Activated naive CD4-positive, alpha-beta T cell treated with anti-CD3 and anti-CD28 coated beads, Interleukin-2, amount 10 ng/mL, durations not matched to agents 7 days and 5 days (primary cell): ENCODE results near the gene SMIM32.

Experiments
- CTCF ChIA-PET: fragments of 350-600 bp; sonication (Branson Sonifier 250); formaldehyde crosslinking; loops from one replicate; lab custom pipeline; 2021; ENCODE audit warnings: antibody characterized with exemption; lab: Charles Lee
- DNase-seq: peaks from one replicate; pipeline ENCODE4 v3.0.0-alpha.2; 2020
- H3K27ac Mint-ChIP-seq: one replicate; pipeline ENCODE4 v1.8.0; 2021; ENCODE audit warnings: mild to moderate bottlenecking, moderate library complexity, mixed read lengths
- H3K27me3 Mint-ChIP-seq: one replicate; pipeline ENCODE4 v1.8.0; 2021; ENCODE audit warnings: mild to moderate bottlenecking, mixed read lengths
- H3K36me3 Mint-ChIP-seq: one replicate; pipeline ENCODE4 v1.8.0; 2021; ENCODE audit warnings: mixed read lengths
- H3K4me1 Mint-ChIP-seq: one replicate; pipeline ENCODE4 v1.8.0; 2021; ENCODE audit warnings: mixed read lengths
- H3K4me3 Mint-ChIP-seq: one replicate; pipeline ENCODE4 v1.8.0; 2021; ENCODE audit warnings: mild to moderate bottlenecking, moderate library complexity, mixed read lengths
- H3K9me3 Mint-ChIP-seq: one replicate; pipeline ENCODE4 v1.8.0; 2021; ENCODE audit warnings: mixed read lengths

SMIM32 gene

DNA sequence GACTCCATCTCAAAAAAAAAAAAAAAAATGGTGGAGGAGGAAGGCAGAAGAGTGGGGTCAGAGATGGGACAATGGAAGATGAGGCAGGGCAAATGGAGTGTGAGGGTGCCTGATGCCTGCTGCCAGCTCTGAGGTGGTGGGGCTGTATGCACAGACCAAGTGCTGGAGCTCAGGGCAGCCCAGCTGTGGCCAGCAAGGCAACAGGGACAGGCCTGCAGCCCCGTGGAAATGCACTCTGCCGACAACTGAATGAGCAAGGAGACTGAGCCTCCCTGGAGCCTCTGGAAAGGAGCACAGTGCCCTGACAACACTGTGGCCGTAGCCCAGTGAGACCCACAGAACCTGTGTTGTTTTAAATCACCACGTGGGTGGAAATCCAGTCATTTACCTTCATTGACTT is 22.9 kb upstream of the SMIM32 start:
- peaks cover 7% of the 10 kb centered on the region for H3K9me3 Mint-ChIP-seq
- H3K27me3 Mint-ChIP-seq: no peaks in the 10 kb centered on the region
- no peaks in the 10 kb centered on the region for H3K36me3 Mint-ChIP-seq
- DNase-seq: no peak
- no peak overlapping the region for H3K4me3 Mint-ChIP-seq
- no peaks in the 10 kb centered on the region for H3K4me1 Mint-ChIP-seq
- CTCF ChIA-PET: no interaction called here
- no peak overlapping the region for H3K27ac Mint-ChIP-seq

DNA sequence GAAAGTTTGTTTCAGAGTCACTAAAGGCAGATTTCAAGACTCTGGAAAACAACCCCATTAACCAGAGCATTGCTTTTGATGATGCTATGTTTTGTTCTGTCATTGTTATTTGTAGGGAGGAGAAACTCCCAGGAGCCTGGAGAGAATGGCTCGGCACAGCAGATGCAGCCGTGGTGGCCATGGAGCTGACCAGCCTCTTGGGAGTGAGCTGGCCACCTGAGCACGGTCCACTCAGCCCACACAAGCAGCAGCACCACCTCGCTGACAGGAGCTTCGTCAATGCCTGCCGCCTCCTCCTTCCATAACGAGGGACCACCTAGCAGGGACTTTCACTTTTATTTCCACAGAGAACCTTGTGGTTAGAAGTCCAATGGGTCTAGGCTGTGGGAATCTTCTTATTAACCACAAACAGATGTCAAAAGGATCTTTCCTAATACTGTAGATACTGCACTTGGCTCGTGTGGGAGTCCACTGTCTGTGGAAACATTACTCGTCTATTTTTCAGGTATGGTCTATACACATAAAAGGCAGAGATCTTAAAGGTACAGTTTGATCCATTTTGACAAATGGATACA is 21.0 kb upstream of the SMIM32 start:
- H3K27me3 Mint-ChIP-seq: no peaks in the 10 kb centered on the region

DNA sequence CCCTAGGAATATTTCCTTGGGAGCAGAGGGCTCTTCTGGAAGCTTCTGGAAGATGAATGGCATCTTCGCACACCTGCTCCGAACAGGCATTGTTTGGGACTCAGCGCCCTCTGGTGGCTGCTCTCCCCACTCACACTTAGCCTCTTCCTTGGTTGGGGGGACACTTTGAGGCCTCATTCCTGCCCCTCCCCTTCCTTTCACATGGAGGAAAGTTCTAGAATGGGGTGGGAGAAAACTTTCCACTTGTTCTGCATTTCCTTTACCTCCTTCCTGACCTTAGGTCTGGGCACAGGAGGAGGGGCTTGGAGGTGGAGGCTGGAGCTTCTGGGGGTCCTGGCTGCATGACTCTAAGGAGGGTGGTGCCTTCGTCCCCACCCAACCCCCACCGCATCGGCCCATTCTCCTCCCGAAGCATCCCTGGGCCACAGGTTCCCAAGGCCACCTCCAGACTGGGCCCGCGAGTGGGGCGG is 19.3 kb upstream of the SMIM32 start:
- H3K27ac Mint-ChIP-seq: no peak overlapping the region
- H3K4me1 Mint-ChIP-seq: no peaks in the 10 kb centered on the region
- H3K4me3 Mint-ChIP-seq: no peak overlapping the region
- H3K9me3 Mint-ChIP-seq: no peaks in the 10 kb centered on the region
- DNase-seq: peak; percentile 56
- H3K27me3 Mint-ChIP-seq: no peaks in the 10 kb centered on the region
- no peaks in the 10 kb centered on the region for H3K36me3 Mint-ChIP-seq
- CTCF ChIA-PET: interaction anchor here (1.0 to 2.4 kb wide), 11 partner anchors 8 to 324 kb away, joined by 3 to 7 read pairs (median 4); partner anchors contain the start of gene SMAD5

More for the DNA sequence above, 21.0 kb upstream of the SMIM32 start:
- no peak for DNase-seq
- H3K4me1 Mint-ChIP-seq: no peaks in the 10 kb centered on the region
- H3K36me3 Mint-ChIP-seq: no peaks in the 10 kb centered on the region
- no peak overlapping the region for H3K4me3 Mint-ChIP-seq
- H3K9me3 Mint-ChIP-seq: peaks cover under 1% of the 10 kb centered on the region
- CTCF ChIA-PET: interaction anchor here (0.6 to 2.4 kb wide), 2 partner anchors 24 to 779 kb away, joined by 3 to 6 read pairs; no protein-coding TSS in a partner anchor
- H3K27ac Mint-ChIP-seq: no peak overlapping the region

DNA sequence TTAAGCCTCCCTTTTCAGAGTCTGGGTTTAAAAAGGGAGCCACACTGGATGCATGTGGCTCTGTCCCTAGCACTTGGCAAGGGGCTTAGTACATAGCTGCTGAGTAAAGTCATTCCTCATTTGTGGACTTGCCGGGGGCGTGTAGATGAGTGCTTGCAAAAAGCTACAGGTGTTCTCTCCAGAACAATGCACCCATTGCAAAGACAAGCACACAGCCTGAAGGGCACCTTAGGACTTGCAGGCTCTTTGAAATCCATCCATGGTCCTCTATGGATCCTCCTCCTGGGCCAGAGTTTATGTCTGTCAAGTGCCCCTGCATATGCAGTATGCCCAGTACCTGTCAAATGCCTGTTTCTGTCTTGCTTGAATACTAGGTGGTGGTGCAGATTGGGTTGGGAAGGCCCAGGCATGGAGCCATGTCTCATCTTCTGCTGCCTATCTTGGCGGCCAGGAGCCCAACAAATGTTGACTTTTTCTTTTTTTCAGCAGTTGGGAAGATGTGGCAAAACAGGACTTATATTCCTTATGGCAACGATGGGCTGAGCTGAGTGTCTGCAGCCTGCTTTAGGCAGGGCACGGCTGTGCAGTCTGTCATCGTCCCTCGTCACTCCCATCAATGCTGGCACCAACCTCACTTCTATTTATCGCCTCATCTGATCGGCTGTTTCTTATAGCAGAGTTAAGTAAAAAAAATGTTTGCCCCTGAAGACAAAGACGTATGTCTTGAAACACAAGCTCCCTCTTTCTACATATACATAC is 18.5 kb upstream of the SMIM32 start:
- CTCF ChIA-PET: interaction anchor here (1.1 to 2.4 kb wide), 8 partner anchors 7 to 323 kb away, joined by 3 to 7 read pairs (median 4); partner anchors contain the start of gene SMAD5
- no peak for DNase-seq
- Mint-ChIP-seq H3K4me3 (no peak overlapping the region), H3K4me1 (no peaks in the 10 kb centered on the region), H3K27ac (no peak overlapping the region), H3K27me3 (no peaks in the 10 kb centered on the region), H3K36me3 (no peaks in the 10 kb centered on the region), H3K9me3 (no peaks in the 10 kb centered on the region)

DNA sequence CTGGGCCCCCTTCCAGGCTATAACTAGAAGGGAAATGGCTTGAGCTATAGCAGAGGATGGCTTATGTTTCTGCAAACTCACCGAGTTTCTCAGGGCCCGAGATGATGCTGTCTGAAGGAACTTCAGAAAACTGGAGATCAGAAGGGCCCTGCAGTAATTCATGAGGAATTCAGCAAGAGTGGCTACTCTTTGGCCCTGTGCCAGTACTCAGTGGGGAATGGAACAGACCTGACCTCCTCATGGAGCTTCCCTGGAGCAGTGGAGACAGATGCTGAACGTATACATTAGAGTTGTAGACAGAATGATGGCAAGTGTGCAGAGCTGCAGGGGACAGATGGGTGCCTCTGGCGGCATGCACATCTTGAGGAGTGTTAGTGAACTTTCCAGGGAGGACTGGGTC is 17.3 kb upstream of the SMIM32 start:
- Mint-ChIP-seq H3K4me3 (no peak overlapping the region), H3K27me3 (no peaks in the 10 kb centered on the region), H3K4me1 (no peaks in the 10 kb centered on the region), H3K27ac (no peak overlapping the region), H3K36me3 (no peaks in the 10 kb centered on the region), H3K9me3 (no peaks in the 10 kb centered on the region)
- DNase-seq: no peak
- CTCF ChIA-PET: no interaction called here

DNA sequence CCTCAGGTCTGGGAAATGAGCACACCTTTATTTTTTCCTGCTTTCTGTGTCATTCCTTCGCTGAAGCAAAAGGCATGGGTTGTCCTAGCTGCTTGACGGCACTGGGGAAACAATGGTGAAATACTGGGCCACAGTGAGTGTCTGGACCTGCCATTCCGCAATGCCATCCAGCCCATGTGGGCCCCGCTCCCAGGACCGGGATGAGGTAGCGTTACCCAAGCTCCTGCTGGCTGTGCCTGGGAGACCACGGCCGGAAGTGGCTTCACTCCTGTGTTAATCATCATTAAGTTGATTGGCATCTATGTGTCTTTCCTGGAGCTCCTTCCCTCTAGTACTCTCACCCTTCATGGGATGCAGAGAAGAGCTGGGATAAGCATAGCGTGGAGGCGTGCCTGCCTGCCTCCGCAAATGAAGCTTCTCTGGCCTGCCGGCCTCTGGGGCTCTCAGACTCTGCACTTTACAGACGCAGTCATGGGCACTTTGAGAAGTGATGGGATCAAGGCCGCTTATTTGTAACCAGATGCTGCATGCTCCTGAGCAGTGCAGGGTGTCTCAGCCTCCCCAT is 16.5 kb upstream of the SMIM32 start:
- Mint-ChIP-seq H3K27me3 (no peaks in the 10 kb centered on the region), H3K27ac (no peak overlapping the region), H3K36me3 (no peaks in the 10 kb centered on the region), H3K4me3 (no peak overlapping the region), H3K4me1 (no peaks in the 10 kb centered on the region), H3K9me3 (no peaks in the 10 kb centered on the region)
- no peak for DNase-seq
- CTCF ChIA-PET: no interaction called here

DNA sequence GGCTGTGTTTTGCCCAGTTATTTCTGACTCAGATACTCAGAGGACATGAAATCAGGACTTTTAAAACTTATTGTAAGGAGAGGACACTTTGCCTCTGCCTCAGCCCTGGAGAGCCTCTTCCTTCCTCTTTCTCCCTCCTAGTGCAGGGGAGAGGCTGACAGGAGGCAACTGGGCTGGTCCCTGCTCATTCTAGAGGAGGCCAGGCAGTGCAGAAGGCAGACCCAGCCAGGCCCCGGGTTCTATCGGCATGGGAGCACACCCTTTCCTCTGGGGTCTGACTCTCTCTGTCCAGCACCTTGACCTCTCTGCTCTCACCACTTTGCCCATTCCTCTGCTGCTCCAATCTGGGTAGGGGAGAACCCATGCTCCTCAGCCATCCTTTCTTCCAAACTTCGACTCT is 16.0 kb upstream of the SMIM32 start:
- CTCF ChIA-PET: no interaction called here
- Mint-ChIP-seq H3K27me3 (peaks cover 3% of the 10 kb centered on the region), H3K9me3 (no peaks in the 10 kb centered on the region), H3K27ac (no peak overlapping the region), H3K36me3 (no peaks in the 10 kb centered on the region), H3K4me3 (no peak overlapping the region), H3K4me1 (no peaks in the 10 kb centered on the region)
- no peak for DNase-seq

DNA sequence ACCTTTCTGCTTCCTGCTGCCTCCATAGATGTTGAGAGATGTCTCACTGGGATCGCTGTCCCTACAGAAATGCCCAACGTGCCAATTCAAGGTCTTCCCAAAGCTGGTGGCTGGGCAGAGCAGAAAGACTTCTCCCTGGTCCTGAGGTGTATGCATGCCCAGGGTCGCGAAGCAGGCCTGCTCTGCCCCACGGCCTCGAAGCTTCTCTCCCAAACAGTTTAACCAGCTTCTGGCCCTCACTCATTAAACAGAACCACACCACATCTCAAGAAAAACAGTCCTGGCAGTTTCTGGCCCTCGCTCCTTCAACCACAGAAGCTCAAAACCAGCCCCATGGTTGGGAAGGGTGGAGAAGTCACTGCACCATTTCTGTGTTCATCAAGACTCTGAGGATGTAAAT is 14.7 kb upstream of the SMIM32 start:
- no peaks in the 10 kb centered on the region for H3K36me3 Mint-ChIP-seq
- CTCF ChIA-PET: no interaction called here
- H3K4me3 Mint-ChIP-seq: no peak overlapping the region
- no peaks in the 10 kb centered on the region for H3K4me1 Mint-ChIP-seq
- no peak overlapping the region for H3K27ac Mint-ChIP-seq
- peaks cover 6% of the 10 kb centered on the region for H3K27me3 Mint-ChIP-seq
- H3K9me3 Mint-ChIP-seq: no peaks in the 10 kb centered on the region
- DNase-seq: no peak

DNA sequence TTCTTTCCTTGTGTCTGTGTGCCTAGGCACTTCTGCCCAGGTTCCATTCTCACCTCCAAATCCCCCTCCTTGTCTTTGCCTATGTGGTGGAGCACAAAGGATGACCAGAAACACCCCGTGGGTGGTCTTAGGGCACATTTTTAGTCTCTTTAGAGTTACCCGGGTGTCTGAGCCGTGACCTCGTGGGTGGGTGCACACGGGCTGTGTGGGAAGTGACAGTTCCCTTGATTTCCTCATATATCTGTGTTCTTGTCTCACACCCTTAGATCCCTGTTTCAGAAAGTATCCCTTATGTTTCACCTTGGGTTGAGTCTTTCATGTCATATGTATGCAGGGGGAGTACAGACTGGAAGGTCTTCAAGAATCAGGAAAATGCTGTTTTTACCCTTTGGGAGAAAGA is 13.4 kb upstream of the SMIM32 start:
- Mint-ChIP-seq H3K27me3 (peaks cover 8% of the 10 kb centered on the region), H3K36me3 (no peaks in the 10 kb centered on the region), H3K9me3 (no peaks in the 10 kb centered on the region), H3K4me1 (no peaks in the 10 kb centered on the region), H3K4me3 (no peak overlapping the region), H3K27ac (no peak overlapping the region)
- no peak for DNase-seq
- CTCF ChIA-PET: no interaction called here

DNA sequence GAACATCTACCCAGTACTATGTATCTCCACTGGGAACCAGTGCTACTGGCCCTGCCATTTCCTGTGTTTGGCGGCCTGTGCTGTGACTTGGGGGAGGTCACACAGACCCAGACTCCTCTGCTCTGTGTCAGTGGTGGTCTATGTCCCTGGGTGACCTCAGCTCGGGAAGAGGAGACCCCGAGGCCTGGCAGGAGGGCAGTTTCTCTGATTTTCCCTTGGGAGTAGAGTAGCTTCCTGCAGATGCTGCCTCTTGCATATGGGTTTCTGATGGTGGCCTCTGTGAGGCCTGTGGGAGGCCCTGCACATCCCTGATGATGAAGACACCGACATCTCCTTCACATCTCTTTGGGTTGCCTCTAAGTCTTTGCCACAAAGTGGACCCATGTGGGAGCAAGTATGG is 13.0 kb upstream of the SMIM32 start:
- no peak for DNase-seq
- CTCF ChIA-PET: no interaction called here
- Mint-ChIP-seq H3K27ac (no peak overlapping the region), H3K36me3 (no peaks in the 10 kb centered on the region), H3K4me3 (no peak overlapping the region), H3K9me3 (no peaks in the 10 kb centered on the region), H3K4me1 (no peaks in the 10 kb centered on the region), H3K27me3 (peaks cover 8% of the 10 kb centered on the region)

DNA sequence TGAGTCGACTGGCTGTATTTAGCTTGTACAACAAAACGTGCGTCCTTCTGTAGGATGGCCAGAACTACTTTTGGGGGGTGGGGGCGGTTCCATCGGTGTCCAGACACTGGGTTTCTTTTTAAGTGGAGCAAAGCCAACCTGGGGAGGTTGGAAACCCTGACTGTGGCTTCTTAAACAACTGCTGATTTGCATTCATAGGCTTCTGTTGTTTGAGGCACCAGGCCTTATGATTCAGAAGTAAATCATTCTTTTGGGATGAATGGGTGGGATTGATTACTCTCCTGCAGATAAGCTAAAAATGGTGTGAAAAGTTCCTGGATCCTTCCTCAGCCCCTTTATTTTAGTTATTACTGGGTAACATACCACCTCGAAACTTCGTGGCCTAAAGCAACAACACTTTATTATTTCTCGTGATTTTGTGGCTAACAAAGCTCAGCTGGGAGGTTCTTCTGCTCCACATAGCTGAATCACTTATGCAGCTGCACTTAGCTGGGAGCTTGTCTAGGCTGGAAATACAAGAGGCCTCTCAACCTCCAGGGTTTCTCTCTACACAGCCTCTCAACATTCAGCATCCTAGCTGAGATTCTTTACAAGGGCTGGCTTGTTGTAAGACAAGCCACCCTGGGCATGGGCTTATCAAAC is 12.2 kb upstream of the SMIM32 start:
- peaks cover 9% of the 10 kb centered on the region for H3K27me3 Mint-ChIP-seq
- CTCF ChIA-PET: no interaction called here
- H3K27ac Mint-ChIP-seq: no peak overlapping the region
- H3K36me3 Mint-ChIP-seq: no peaks in the 10 kb centered on the region
- no peak for DNase-seq
- H3K4me3 Mint-ChIP-seq: no peak overlapping the region
- no peaks in the 10 kb centered on the region for H3K9me3 Mint-ChIP-seq
- no peaks in the 10 kb centered on the region for H3K4me1 Mint-ChIP-seq

DNA sequence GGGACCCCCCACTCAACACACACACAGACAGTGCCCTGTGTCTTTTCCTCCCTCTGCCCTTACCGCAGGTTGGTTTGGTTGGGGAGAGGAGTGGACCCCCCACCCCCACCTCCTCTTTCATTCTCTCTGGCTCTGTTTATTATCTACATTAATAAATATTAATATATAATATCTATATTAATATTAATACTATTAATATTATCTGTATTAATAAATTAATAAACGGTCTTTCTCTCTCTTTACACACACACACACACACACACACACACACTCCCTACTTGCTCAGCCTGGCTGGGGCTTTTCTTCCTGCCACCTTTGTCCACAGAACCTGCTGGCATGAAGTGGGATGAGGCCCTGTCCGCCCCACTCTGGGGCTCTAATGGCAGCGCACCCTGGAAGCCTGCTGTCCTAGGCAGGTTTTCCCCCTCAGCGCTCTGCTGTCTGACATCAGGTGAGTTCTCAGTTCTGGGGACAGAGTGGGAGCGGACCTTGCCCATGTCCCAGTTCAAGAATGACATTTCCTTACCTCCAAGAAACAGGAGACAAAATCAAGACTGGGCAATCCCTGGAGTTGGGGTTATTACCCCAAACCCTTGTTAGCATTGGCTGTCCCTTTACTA is 10.5 kb upstream of the SMIM32 start:
- Mint-ChIP-seq H3K4me3 (no peak overlapping the region), H3K4me1 (no peaks in the 10 kb centered on the region), H3K27me3 (peaks cover 17% of the 10 kb centered on the region), H3K36me3 (no peaks in the 10 kb centered on the region), H3K27ac (no peak overlapping the region), H3K9me3 (no peaks in the 10 kb centered on the region)
- CTCF ChIA-PET: interaction anchor here (1.2 kb wide), 1 partner anchor 9 kb away, joined by 3 read pairs; no protein-coding TSS in a partner anchor
- no peak for DNase-seq

DNA sequence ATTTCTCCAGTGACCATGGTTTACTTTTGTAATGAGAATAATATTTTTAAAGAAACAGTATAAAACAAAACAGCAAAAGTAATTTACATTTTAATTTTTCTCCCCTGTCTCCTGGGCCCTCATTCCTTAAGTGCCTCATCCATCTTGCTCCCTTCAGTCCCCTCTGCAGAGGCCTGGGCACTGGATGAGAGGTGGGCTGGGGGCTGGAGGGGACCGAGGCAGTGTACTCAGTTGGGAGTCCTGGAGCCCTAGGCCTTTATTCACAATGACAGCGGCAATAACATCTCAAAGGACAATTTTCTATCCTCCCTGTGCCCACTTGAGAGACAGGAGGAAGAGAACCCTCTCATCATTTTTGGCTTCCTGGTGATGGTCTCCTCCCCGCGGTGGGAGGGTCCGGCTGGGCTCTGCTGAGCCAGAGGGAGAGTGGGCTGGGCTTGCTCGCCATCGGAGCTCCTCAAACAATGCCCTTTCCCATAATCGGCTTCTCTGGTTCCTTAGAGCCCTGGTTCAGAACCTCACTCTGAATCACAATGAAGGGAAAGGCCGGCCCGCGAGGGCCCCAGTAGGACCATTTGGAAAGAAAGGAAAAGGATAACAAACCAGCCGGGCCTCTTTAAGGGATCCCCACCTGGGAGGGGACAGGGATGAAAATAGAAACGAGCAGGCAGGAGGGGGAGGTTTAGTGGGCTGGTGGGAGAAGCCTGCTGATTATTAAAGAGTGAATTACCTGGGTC is 9.7 kb upstream of the SMIM32 start:
- Mint-ChIP-seq H3K4me1 (no peaks in the 10 kb centered on the region), H3K27me3 (peaks cover 17% of the 10 kb centered on the region), H3K27ac (no peak overlapping the region), H3K4me3 (no peak overlapping the region), H3K9me3 (no peaks in the 10 kb centered on the region), H3K36me3 (no peaks in the 10 kb centered on the region)
- DNase-seq: no peak
- CTCF ChIA-PET: no interaction called here
